CD4-positive, alpha-beta memory T cell (primary cell): ENCODE results near the gene CALM1. TPM values are rescaled to one million over a fixed set of nuclear protein-coding genes. Genes with fewer than 3 reads are reported as not detected.
A peak's percentile ranks its signal among the peaks of the same experiment; 100 is the strongest.

Experiments used
- CTCF ChIA-PET: fragments of 350-600 bp; sonication (Branson Sonifier 250); formaldehyde crosslinking; loops from one replicate; lab custom pipeline; 2021; ENCODE audit warnings: inconsistent platforms; ENCODE audit not compliant: partially characterized antibody; lab: Charles Lee
- POLR2A ChIA-PET: fragments of 350-600 bp; sonication (Branson Sonifier 250); formaldehyde crosslinking; loops from one replicate; lab custom pipeline; 2021; ENCODE audit not compliant: partially characterized antibody; lab: Charles Lee
- DNase-seq, 5 donors: peaks; one replicate each; pipeline versions ENCODE4 v3.0.0 to v3.0.0-alpha.2; 2020 to 2022; ENCODE audit warnings: mixed read lengths in 1 of 5
- H3K27ac ChIP-seq: one replicate; pipeline ENCODE4 v1.7.0; 2013; ENCODE audit warnings: low read depth, low read length
- H3K27me3 ChIP-seq: 2 replicates; pipeline ENCODE4 v1.7.0; 2013; ENCODE audit warnings: mild to moderate bottlenecking, low read length, moderate library complexity; ENCODE audit not compliant: insufficient read depth
- H3K36me3 ChIP-seq: 2 replicates; pipeline ENCODE4 v1.7.0; 2013; ENCODE audit warnings: mild to moderate bottlenecking, low read length, moderate library complexity; ENCODE audit not compliant: insufficient read depth
- H3K4me1 ChIP-seq: 2 replicates; pipeline ENCODE4 v1.7.0; 2013; ENCODE audit warnings: mild to moderate bottlenecking, low read length, moderate library complexity; ENCODE audit not compliant: insufficient read depth
- H3K4me3 ChIP-seq, 2 donors: one replicate each; pipeline ENCODE4 v1.7.0; 2013; ENCODE audit warnings: low read length in 2 of 2, mild to moderate bottlenecking in 1 of 2
- H3K9me3 ChIP-seq, 2 donors: one replicate each; pipeline ENCODE4 v1.7.0; 2013; ENCODE audit warnings: low read length in 2 of 2, control low read depth in 1 of 2; ENCODE audit not compliant: control insufficient read depth in 1 of 2
- H3K27ac Mint-ChIP-seq, 7 donors: one replicate each; pipeline ENCODE4 v1.8.0; 2020 to 2021; ENCODE audit warnings: mixed read lengths in 7 of 7, mild to moderate bottlenecking in 6 of 7, inconsistent platforms in 3 of 7, moderate library complexity in 3 of 7
- H3K27me3 Mint-ChIP-seq, 2 donors: one replicate each; pipeline ENCODE4 v1.8.0; 2020 to 2021; ENCODE audit warnings: mixed read lengths in 2 of 2
- H3K36me3 Mint-ChIP-seq, 2 donors: one replicate each; pipeline ENCODE4 v1.8.0; 2020 to 2021; ENCODE audit warnings: mixed read lengths in 2 of 2, inconsistent platforms in 1 of 2, mild to moderate bottlenecking in 1 of 2
- H3K4me1 Mint-ChIP-seq, 4 donors: one replicate each; pipeline ENCODE4 v1.8.0; 2020 to 2021; ENCODE audit warnings: mixed read lengths in 4 of 4, mild to moderate bottlenecking in 1 of 4
- H3K4me3 Mint-ChIP-seq, 8 donors: one replicate each; pipeline ENCODE4 v1.8.0; 2020 to 2021; ENCODE audit warnings: mixed read lengths in 8 of 8, mild to moderate bottlenecking in 7 of 8, moderate library complexity in 6 of 8, inconsistent platforms in 3 of 8
- H3K9me3 Mint-ChIP-seq, 8 donors: one replicate each; pipeline ENCODE4 v1.8.0; 2020 to 2021; ENCODE audit warnings: mixed read lengths in 8 of 8, mild to moderate bottlenecking in 5 of 8, inconsistent platforms in 3 of 8, moderate library complexity in 1 of 8
- intact Hi-C: fragments of 100-400 bp; cut with micrococcal nuclease; formaldehyde crosslinking; loops from one replicate; pipeline ENCODE4 v1.15.1; 2023
- polyA plus RNA-seq, 2 donors: library from polyadenylated mRNA; unstranded; fragments of 300-500 nt; fragmentation: Illumina TruSeq; gene quantifications; one replicate each; pipeline ENCODE4 v1.2.3, GENCODE V29; 2021
- total RNA-seq, 2 experiments: library from RNA; stranded (reverse); gene quantifications; one replicate each; pipeline ENCODE4 v1.2.3, GENCODE V29; 2021

CALM1 gene
- total and polyA plus RNA-seq, 4 experiments from 2014 or later: 693 to 3,289 (median 1,711) TPM

- no peak overlapping the region for H3K27ac ChIP-seq
These were observed 55.5 kb downstream of the CALM1 start for GRCh38 chr14:90452366-90452765.

DNA sequence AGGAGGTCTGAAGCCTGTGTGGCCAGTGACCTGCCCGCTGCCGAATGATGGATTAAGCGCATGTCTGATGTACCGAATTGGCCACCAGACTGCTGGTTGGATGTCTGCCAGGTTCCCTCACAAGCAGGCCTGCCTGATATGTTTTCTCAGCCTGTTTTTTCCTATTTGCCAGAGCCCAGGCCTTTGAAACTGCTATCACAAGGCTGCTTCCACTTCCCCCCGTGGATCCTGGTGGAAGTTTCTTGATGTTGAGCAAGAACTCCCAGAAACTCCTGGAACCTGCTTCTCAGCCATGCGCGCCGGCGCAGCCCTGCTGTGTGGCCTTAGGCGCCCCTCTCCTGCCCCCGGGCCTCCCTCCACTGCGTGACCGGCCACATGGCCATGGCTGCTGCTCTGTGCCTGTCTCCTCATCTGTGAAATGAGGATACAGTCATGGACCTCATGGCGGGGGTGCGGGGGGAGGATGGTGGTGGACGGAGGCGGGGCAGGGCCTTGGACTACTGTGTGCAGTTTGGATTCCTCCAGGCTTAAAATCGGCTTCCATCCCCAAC is 56.6 kb downstream of the CALM1 start:
- no peak overlapping the region for H3K4me3 Mint-ChIP-seq

More at GRCh38 chr14:90452366-90452765, 55.5 kb downstream of the CALM1 start:
- peak overlapping the region in 1 of 7 donors; percentile 25 for H3K27ac Mint-ChIP-seq
- H3K9me3 Mint-ChIP-seq: peaks cover 0 to 5% (median 0%) of the 10 kb centered on the region in 8 donors
- intact Hi-C loops: no loop called here
- peaks cover 0 to 1% (median 0%) of the 10 kb centered on the region in 4 donors for H3K4me1 Mint-ChIP-seq
- Histone ChIP-seq H3K27me3 (no peaks in the 10 kb centered on the region), H3K4me1 (no peaks in the 10 kb centered on the region), H3K36me3 (no peaks in the 10 kb centered on the region), H3K9me3 (no peaks in the 10 kb centered on the region), H3K4me3 (no peak overlapping the region)
- peaks cover 2 to 5% of the 10 kb centered on the region in 2 donors for H3K27me3 Mint-ChIP-seq
- ChIA-PET POLR2A (no interaction called here), CTCF (no interaction called here)
- no peak for DNase-seq
- H3K4me3 Mint-ChIP-seq: no peak overlapping the region
- no peaks in the 10 kb centered on the region for H3K36me3 Mint-ChIP-seq

DNA sequence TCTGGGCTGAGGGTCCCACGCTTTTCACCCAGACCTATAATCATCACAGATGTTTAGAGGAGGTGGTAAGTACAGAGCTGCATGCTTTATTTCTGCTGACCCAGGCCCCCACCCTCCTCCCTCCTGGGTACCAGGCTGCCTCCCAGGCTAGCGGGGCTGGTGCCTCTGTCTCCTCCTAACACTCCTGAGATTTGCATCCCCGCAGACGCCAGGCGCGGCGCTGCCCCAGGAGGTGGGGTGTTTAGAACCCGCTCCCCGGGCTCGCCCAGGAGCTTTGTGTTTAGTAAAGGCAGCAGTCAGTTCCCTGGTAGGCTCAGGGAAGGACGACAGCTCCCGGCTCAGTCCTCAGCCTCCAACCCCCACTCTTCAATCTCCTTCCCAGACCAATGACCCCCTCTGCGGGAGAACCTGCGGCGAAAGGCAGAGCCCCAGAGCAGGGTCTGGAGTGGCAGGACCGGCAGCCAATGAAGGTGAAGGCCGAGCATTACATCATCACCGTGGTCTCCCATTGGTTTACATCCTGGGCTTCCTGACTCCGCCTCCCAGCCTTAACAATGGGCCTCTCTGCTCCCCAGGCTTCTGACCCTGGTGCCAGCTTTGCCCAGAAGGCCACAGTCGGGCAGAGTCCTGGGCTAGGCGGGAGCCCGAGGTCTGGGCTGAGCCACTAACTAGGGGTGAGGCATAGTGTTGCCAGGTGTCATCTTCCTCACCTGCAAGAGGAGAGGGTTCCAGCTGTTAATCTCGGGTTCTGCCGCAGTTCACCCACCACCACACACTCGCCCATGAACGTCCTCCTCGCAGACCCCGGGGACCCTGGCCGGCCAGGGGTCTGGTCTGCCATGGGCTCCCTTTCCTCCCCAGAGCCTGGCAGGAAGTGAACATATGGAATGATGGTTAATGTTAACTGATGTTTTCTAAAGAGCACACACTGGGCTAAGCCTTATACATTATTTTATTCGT is 57.5 kb downstream of the CALM1 start:
- intact Hi-C loops: no loop called here
- H3K27me3 Mint-ChIP-seq: peaks cover 0 to 2% of the 10 kb centered on the region in 2 donors
- Histone ChIP-seq H3K9me3 (no peaks in the 10 kb centered on the region), H3K4me3 (no peak overlapping the region), H3K27me3 (no peaks in the 10 kb centered on the region), H3K36me3 (no peaks in the 10 kb centered on the region), H3K27ac (no peak overlapping the region), H3K4me1 (no peaks in the 10 kb centered on the region)
- no peak for DNase-seq
- no peak overlapping the region for H3K4me3 Mint-ChIP-seq
- ChIA-PET CTCF (no interaction called here), POLR2A (no interaction called here)
- H3K4me1 Mint-ChIP-seq: peaks cover 0 to 1% (median 0%) of the 10 kb centered on the region in 4 donors
- no peaks in the 10 kb centered on the region for H3K36me3 Mint-ChIP-seq
- no peak overlapping the region for H3K27ac Mint-ChIP-seq
- peaks cover 0 to 2% (median 0%) of the 10 kb centered on the region in 8 donors for H3K9me3 Mint-ChIP-seq

More for the DNA sequence above, 56.6 kb downstream of the CALM1 start:
- ChIA-PET CTCF (no interaction called here), POLR2A (no interaction called here)
- Histone ChIP-seq H3K4me1 (no peaks in the 10 kb centered on the region), H3K4me3 (no peak overlapping the region), H3K27me3 (no peaks in the 10 kb centered on the region), H3K27ac (no peak overlapping the region), H3K9me3 (no peaks in the 10 kb centered on the region), H3K36me3 (no peaks in the 10 kb centered on the region)
- no peaks in the 10 kb centered on the region for H3K36me3 Mint-ChIP-seq
- H3K27ac Mint-ChIP-seq: no peak overlapping the region
- peaks cover 0 to 2% (median 0%) of the 10 kb centered on the region in 8 donors for H3K9me3 Mint-ChIP-seq
- intact Hi-C loops: no loop called here
- H3K4me1 Mint-ChIP-seq: peaks cover 0 to 1% (median 0%) of the 10 kb centered on the region in 4 donors
- no peak for DNase-seq
- H3K27me3 Mint-ChIP-seq: peaks cover 0 to 2% of the 10 kb centered on the region in 2 donors

- Mint-ChIP-seq H3K27me3 (peaks cover 0 to 2% of the 10 kb centered on the region in 2 donors), H3K36me3 (no peaks in the 10 kb centered on the region), H3K4me1 (peaks cover 0 to 1% (median 0%) of the 10 kb centered on the region in 4 donors), H3K9me3 (peaks cover 0 to 2% (median 0%) of the 10 kb centered on the region in 8 donors), H3K27ac (no peak overlapping the region), H3K4me3 (no peak overlapping the region)
- no peaks in the 10 kb centered on the region for H3K4me1 ChIP-seq
- intact Hi-C loops: no loop called here
- ChIA-PET CTCF (no interaction called here), POLR2A (no interaction called here)
- no peaks in the 10 kb centered on the region for H3K36me3 ChIP-seq
- H3K27ac ChIP-seq: no peak overlapping the region
- no peaks in the 10 kb centered on the region for H3K9me3 ChIP-seq
- no peak for DNase-seq
- no peak overlapping the region for H3K4me3 ChIP-seq
- H3K27me3 ChIP-seq: no peaks in the 10 kb centered on the region
These were observed 58.3 kb downstream of the CALM1 start for GRCh38 chr14:90455100-90455571.

DNA sequence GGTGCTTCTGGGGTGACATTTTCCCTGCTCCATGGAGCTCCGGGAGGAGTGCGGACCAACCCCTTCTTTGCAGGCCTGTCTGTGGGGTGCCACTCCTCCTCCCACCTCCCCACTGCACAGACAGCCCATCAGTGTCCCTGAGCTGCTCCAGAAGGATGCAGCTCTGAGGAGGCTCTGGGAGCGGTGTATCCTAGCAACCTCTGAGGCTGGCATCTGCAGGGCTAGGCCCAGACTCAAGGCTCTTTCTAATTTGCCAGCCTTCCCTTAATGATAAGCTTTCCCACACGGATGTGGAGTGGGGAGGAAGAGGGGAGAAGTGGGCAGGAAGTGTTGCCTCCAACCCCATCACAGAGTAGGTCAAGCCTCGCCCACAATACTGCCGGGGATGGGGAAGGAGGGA is 59.7 kb downstream of the CALM1 start:
- ChIA-PET CTCF (no interaction called here), POLR2A (no interaction called here)
- Mint-ChIP-seq H3K36me3 (no peaks in the 10 kb centered on the region), H3K4me3 (no peak overlapping the region), H3K4me1 (peaks cover 0 to 1% (median 0%) of the 10 kb centered on the region in 4 donors), H3K9me3 (peaks cover 0 to 2% (median 0%) of the 10 kb centered on the region in 8 donors), H3K27ac (no peak overlapping the region), H3K27me3 (peaks cover 0 to 2% of the 10 kb centered on the region in 2 donors)
- Histone ChIP-seq H3K4me1 (no peaks in the 10 kb centered on the region), H3K27ac (no peak overlapping the region), H3K9me3 (no peaks in the 10 kb centered on the region), H3K36me3 (no peaks in the 10 kb centered on the region), H3K4me3 (no peak overlapping the region), H3K27me3 (no peaks in the 10 kb centered on the region)
- intact Hi-C loops: no loop called here
- DNase-seq: no peak

DNA sequence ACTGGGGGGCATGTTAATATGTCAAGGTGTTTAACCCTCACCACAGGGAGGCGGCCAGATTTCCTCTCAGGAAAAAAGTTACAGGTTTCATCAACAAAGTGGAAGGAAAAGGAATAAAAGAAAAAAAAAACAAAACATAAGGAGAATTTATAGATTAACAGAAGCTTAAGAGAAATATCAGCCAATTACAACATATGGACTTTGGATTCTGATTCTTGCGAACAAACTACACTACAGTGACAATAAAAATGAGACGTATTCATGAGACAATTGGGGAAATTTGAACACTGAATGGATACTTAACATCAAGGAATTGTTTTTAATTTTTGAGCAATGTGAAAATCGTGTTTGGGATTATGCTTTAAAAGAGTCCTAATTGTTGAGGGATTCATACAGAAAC is 60.4 kb downstream of the CALM1 start:
- no peaks in the 10 kb centered on the region for H3K27me3 Mint-ChIP-seq
- Histone ChIP-seq H3K27me3 (no peaks in the 10 kb centered on the region), H3K36me3 (no peaks in the 10 kb centered on the region), H3K27ac (no peak overlapping the region), H3K9me3 (no peaks in the 10 kb centered on the region), H3K4me1 (no peaks in the 10 kb centered on the region), H3K4me3 (no peak overlapping the region)
- no peaks in the 10 kb centered on the region for H3K36me3 Mint-ChIP-seq
- H3K4me1 Mint-ChIP-seq: peaks cover 0 to 1% (median 0%) of the 10 kb centered on the region in 4 donors
- ChIA-PET POLR2A (no interaction called here), CTCF (no interaction called here)
- H3K9me3 Mint-ChIP-seq: no peaks in the 10 kb centered on the region
- no peak overlapping the region for H3K4me3 Mint-ChIP-seq
- H3K27ac Mint-ChIP-seq: no peak overlapping the region
- intact Hi-C loops: no loop called here
- DNase-seq: no peak
